GM19395 (cell line): Measurements from ENCODE around the gene RET.
"Not testable (repeated sequence)": the region's sequence is repeated elsewhere in the genome, so short reads cannot be mapped to it uniquely, and the experiment has no call there.

Experiments
- ATAC-seq: cut with Tn5 transposase; IDR thresholded peaks from one replicate; pipeline ENCODE4 v1.9.1; 2021; ENCODE audit warnings: mild to moderate bottlenecking, moderate library complexity; ENCODE audit not compliant: unreplicated experiment

RET gene

GRCh38 chr10:43131906-43132305 is 55.0 kb downstream of the RET start:
- ATAC-seq, result no peak

GRCh38 chr10:43132867-43133787 is 56.3 kb downstream of the RET start:
- no peak for ATAC-seq

GRCh38 chr10:43134126-43134905 is 57.4 kb downstream of the RET start:
- no peak for ATAC-seq

- ATAC-seq, result no peak
Observed at GRCh38 chr10:43135064-43135463, 58.2 kb downstream of the RET start.

GRCh38 chr10:43135656-43136055 is 58.8 kb downstream of the RET start:
- no peak for ATAC-seq

GRCh38 chr10:43136432-43136831 is 59.6 kb downstream of the RET start:
- no peak for ATAC-seq

GRCh38 chr10:43136995-43137716 is 60.3 kb downstream of the RET start:
- ATAC-seq, result no peak

GRCh38 chr10:43137717-43138020 is 60.8 kb downstream of the RET start:
- peak; percentile 11 for ATAC-seq

GRCh38 chr10:43138021-43138756 is 61.3 kb downstream of the RET start, which contains the start of gene CSGALNACT2:
Gene CSGALNACT2, plus strand, starts transcription at chr10:43138445. Its CDS starts 16,705 bp downstream, at chr10:43155150.
- ATAC-seq, result peak; percentile 66

- ATAC-seq, result peak; percentile 44
Observed at GRCh38 chr10:43138757-43139241, 61.9 kb downstream of the RET start.

- no peak for ATAC-seq
Observed at GRCh38 chr10:43141421-43141820, 64.6 kb downstream of the RET start.

- ATAC-seq, result no peak
Observed at GRCh38 chr10:43145311-43145710, 68.4 kb downstream of the RET start.

GRCh38 chr10:43145936-43146335 is 69.1 kb downstream of the RET start:
- not testable (repeated sequence) for ATAC-seq

- no peak for ATAC-seq
Observed at GRCh38 chr10:43151371-43151770, 74.5 kb downstream of the RET start.

GRCh38 chr10:43153901-43154300 is 77.0 kb downstream of the RET start:
- ATAC-seq, result no peak

- ATAC-seq, result no peak
Observed at GRCh38 chr10:43155221-43155620, 78.4 kb downstream of the RET start.

GRCh38 chr10:43155741-43156140 is 78.9 kb downstream of the RET start:
- no peak for ATAC-seq

GRCh38 chr10:43156590-43157341 is 79.9 kb downstream of the RET start:
- no peak for ATAC-seq

GRCh38 chr10:43158636-43159035 is 81.8 kb downstream of the RET start:
- ATAC-seq, result no peak
